Osteoblast (primary cell): ENCODE measurements around the gene ZNF268. TPM values are rescaled to one million over a fixed set of nuclear protein-coding genes. Genes with fewer than 3 reads are reported as not detected.
"Not testable (repeated sequence)": the region's sequence is repeated elsewhere in the genome, so short reads cannot be mapped to it uniquely, and the experiment has no call there.

Experiments used
- DNase-seq: peaks from one replicate; pipeline ENCODE4 v3.0.0; 2011; ENCODE audit warnings: low spot score, mixed read lengths; ENCODE audit not compliant: insufficient read length; ENCODE audit errors: missing footprints
- H2AFZ ChIP-seq: 2 replicates; pipeline ENCODE4 v1.6.0; 2011; ENCODE audit warnings: mild to moderate bottlenecking, low read length
- H3K27ac ChIP-seq: 2 replicates; pipeline ENCODE4 v1.5.1; 2011; ENCODE audit warnings: mild to moderate bottlenecking, low read depth, low read length, moderate library complexity
- H3K27me3 ChIP-seq: 2 replicates; pipeline ENCODE4 v1.6.0; 2012; ENCODE audit warnings: mild to moderate bottlenecking, control low read depth, inconsistent platforms, low read length, moderate library complexity; ENCODE audit not compliant: insufficient read depth
- H3K36me3 ChIP-seq: 2 replicates; pipeline ENCODE4 v1.5.1; 2011; ENCODE audit warnings: mild to moderate bottlenecking, low read length, control low read depth, moderate library complexity; ENCODE audit not compliant: insufficient read depth
- H3K4me1 ChIP-seq: 2 replicates; pipeline ENCODE4 v1.5.1; 2011; ENCODE audit warnings: mild to moderate bottlenecking, low read length, control low read depth, moderate library complexity; ENCODE audit not compliant: insufficient read depth
- H3K4me2 ChIP-seq: 2 replicates; pipeline ENCODE4 v1.6.0; 2011; ENCODE audit warnings: mild to moderate bottlenecking, low read length; ENCODE audit not compliant: insufficient read depth
- H3K4me3 ChIP-seq: fragments of 200-600 bp; sonication (generic); 3 replicates; pipeline ENCODE4 v1.5.1; 2012; ENCODE audit warnings: mild to moderate bottlenecking, low read length, inconsistent platforms; ENCODE audit not compliant: insufficient read depth
- H3K79me2 ChIP-seq: 2 replicates; pipeline ENCODE4 v1.6.0; 2012; ENCODE audit warnings: mild to moderate bottlenecking, low read length, control low read depth, inconsistent platforms; ENCODE audit not compliant: insufficient read depth
- H3K9me3 ChIP-seq: 2 replicates; pipeline ENCODE4 v1.5.1; 2011; ENCODE audit warnings: low read depth, low read length, control low read depth
- H4K20me1 ChIP-seq: 2 replicates; pipeline ENCODE4 v1.6.0; 2012; ENCODE audit warnings: mild to moderate bottlenecking, low read length, control low read depth; ENCODE audit not compliant: insufficient read depth
- CTCF ChIP-seq: IDR thresholded peaks from 2 replicates; pipeline ENCODE4 v1.5.1; 2011; ENCODE audit warnings: mild to moderate bottlenecking, low read depth, low read length, moderate library complexity; ENCODE audit errors: extremely low read depth
- total RNA-seq: library from RNA; depleted of rRNA; stranded (reverse); fragments of >200 nt; gene quantifications from 2 replicates; pipeline ENCODE4 v1.2.3, GENCODE V29; 2012

The ZNF268 gene
- total RNA-seq, 1 donor, result 20.3 TPM

GRCh38 chr12:133236144-133236543 is 54.8 kb downstream of the ZNF268 start:
- no peak overlapping the region for H3K4me2 ChIP-seq
- H3K9me3 ChIP-seq, result peaks cover 7% of the 10 kb centered on the region
- no peak for TF ChIP-seq CTCF
- H3K36me3 ChIP-seq, result no peaks in the 10 kb centered on the region
- H3K79me2 ChIP-seq, result no peaks in the 10 kb centered on the region
- no peak overlapping the region for H3K4me3 ChIP-seq
- H3K27ac ChIP-seq, result no peak overlapping the region
- H2AFZ ChIP-seq, result no peak overlapping the region
- no peaks in the 10 kb centered on the region for H4K20me1 ChIP-seq
- no peaks in the 10 kb centered on the region for H3K27me3 ChIP-seq
- no peak for DNase-seq
- no peaks in the 10 kb centered on the region for H3K4me1 ChIP-seq

- no peak for DNase-seq
- H4K20me1 ChIP-seq, result no peaks in the 10 kb centered on the region
- H3K36me3 ChIP-seq, result no peaks in the 10 kb centered on the region
- no peak overlapping the region for H3K4me2 ChIP-seq
- H2AFZ ChIP-seq, result no peak overlapping the region
- H3K27me3 ChIP-seq, result no peaks in the 10 kb centered on the region
- H3K4me1 ChIP-seq, result no peaks in the 10 kb centered on the region
- H3K9me3 ChIP-seq, result peaks cover 7% of the 10 kb centered on the region
- no peak overlapping the region for H3K27ac ChIP-seq
- H3K79me2 ChIP-seq, result no peaks in the 10 kb centered on the region
- no peak overlapping the region for H3K4me3 ChIP-seq
- TF ChIP-seq CTCF, result no peak
Measured at GRCh38 chr12:133236556-133236955, 55.3 kb downstream of the ZNF268 start.

DNA sequence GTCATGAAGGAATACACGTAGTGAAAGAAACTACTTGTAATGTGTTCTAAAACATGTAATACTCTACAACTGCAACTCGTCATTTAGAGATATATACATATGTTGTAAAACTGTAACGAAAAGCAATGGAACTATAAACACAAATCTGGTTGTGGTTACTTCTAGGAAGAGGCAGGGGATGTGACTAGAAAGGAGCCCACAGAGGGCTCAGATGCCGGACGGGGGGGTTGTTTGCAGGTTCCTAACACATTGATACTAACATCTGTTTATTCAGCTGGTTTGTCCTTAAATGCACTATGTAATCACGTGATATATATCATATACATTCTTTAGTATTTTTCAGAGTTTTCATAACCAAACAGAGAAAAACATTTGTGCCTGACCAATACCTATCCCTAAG is 70.4 kb downstream of the ZNF268 start:
- Histone ChIP-seq H3K79me2 (no peaks in the 10 kb centered on the region), H3K4me1 (no peaks in the 10 kb centered on the region), H3K27ac (no peak overlapping the region), H4K20me1 (no peaks in the 10 kb centered on the region), H3K4me3 (no peak overlapping the region), H3K9me3 (no peaks in the 10 kb centered on the region), H3K4me2 (no peak overlapping the region), H2AFZ (no peak overlapping the region), H3K36me3 (no peaks in the 10 kb centered on the region), H3K27me3 (no peaks in the 10 kb centered on the region)
- DNase-seq, result no peak
- no peak for TF ChIP-seq CTCF

DNA sequence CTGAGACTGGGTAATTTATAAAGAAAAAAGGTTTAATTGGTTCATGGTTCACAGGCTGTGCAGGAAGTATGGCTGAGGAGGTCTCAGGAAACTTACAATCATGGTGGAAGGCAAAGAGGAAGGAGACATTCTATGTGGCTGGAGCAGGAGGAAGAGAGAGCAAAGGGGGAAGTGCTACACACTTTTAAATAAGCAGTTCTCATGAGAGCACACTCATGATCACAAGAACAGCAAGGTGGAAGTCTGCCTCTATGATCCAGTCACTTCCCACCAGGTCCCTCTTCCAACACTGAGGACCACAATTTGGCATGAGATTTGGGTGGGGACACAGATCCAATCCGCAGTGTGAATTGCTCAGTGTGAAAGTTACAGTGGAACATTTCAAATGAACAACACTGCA is 74.5 kb downstream of the ZNF268 start:
- H2AFZ ChIP-seq, H3K4me3 ChIP-seq, H3K27me3 ChIP-seq, H3K9me3 ChIP-seq, H3K36me3 ChIP-seq, H4K20me1 ChIP-seq, H3K79me2 ChIP-seq, DNase-seq, H3K4me2 ChIP-seq, H3K4me1 ChIP-seq, H3K27ac ChIP-seq: not testable (repeated sequence)
